ENCODE measurements around the gene NMBR. TPM values are rescaled to one million over a fixed set of nuclear protein-coding genes. Genes with fewer than 3 reads are reported as not detected.

Gene NMBR
- total RNA-seq, 4 donors from 2014 or later, result 0.41 TPM; not detected in 3

- Histone ChIP-seq H3K27ac (no peak overlapping the region), H3K27me3 (no peaks in the 10 kb centered on the region), H3K9me3 (no peaks in the 10 kb centered on the region), H3K4me3 (no peak overlapping the region), H3K4me1 (no peaks in the 10 kb centered on the region), H3K36me3 (no peaks in the 10 kb centered on the region)
- DNase-seq, result no peak
- no peak for TF ChIP-seq CTCF (IDR thresholded peaks at IDR 0.05)
- TF ChIP-seq POLR2A (IDR thresholded peaks at IDR 0.05), result no peak
- intact Hi-C loops (cut with DNase I; ENCODE audit: low total_unique reads), result no loop called here
These were observed 58.7 kb downstream of the NMBR start for GRCh38 chr6:142087950-142088857.

GRCh38 chr6:142079130-142079529 is 67.8 kb downstream of the NMBR start:
- H3K9me3 ChIP-seq, result no peaks in the 10 kb centered on the region
- DNase-seq, result no peak
- no peak overlapping the region for H3K4me3 ChIP-seq
- no peak overlapping the region for H3K27ac ChIP-seq
- H3K36me3 ChIP-seq, result no peaks in the 10 kb centered on the region
- H3K27me3 ChIP-seq, result no peaks in the 10 kb centered on the region
- intact Hi-C loops (cut with DNase I; ENCODE audit: low total_unique reads), result no loop called here
- H3K4me1 ChIP-seq, result no peaks in the 10 kb centered on the region
- TF ChIP-seq POLR2A (IDR thresholded peaks at IDR 0.05) (no peak), CTCF (IDR thresholded peaks at IDR 0.05) (no peak)

- no peak for DNase-seq
These were observed 71.3 kb downstream of the NMBR start for GRCh38 chr6:142075516-142076101.

GRCh38 chr6:142074516-142074915 is 72.4 kb downstream of the NMBR start:
- no peak for DNase-seq
- Histone ChIP-seq H3K36me3 (no peaks in the 10 kb centered on the region), H3K27ac (no peak overlapping the region), H3K4me3 (no peak overlapping the region), H3K4me1 (no peaks in the 10 kb centered on the region), H3K27me3 (no peaks in the 10 kb centered on the region), H3K9me3 (no peaks in the 10 kb centered on the region)
- intact Hi-C loops (cut with DNase I; ENCODE audit: low total_unique reads), result no loop called here
- TF ChIP-seq CTCF (IDR thresholded peaks at IDR 0.05) (no peak), POLR2A (IDR thresholded peaks at IDR 0.05) (no peak)

More at GRCh38 chr6:142075516-142076101, 71.3 kb downstream of the NMBR start:
- Histone ChIP-seq H3K27me3 (no peaks in the 10 kb centered on the region), H3K4me3 (no peak overlapping the region), H3K27ac (no peak overlapping the region), H3K9me3 (no peaks in the 10 kb centered on the region), H3K4me1 (no peaks in the 10 kb centered on the region), H3K36me3 (no peaks in the 10 kb centered on the region)
- intact Hi-C loops (cut with DNase I; ENCODE audit: low total_unique reads), result no loop called here
- TF ChIP-seq CTCF (IDR thresholded peaks at IDR 0.05), result no peak
- TF ChIP-seq POLR2A (IDR thresholded peaks at IDR 0.05), result no peak

GRCh38 chr6:142071981-142072380 is 74.9 kb downstream of the NMBR start:
- no peaks in the 10 kb centered on the region for H3K27me3 ChIP-seq
- intact Hi-C loops (cut with DNase I; ENCODE audit: low total_unique reads), result no loop called here
- no peak overlapping the region for H3K4me3 ChIP-seq
- H3K4me1 ChIP-seq, result no peaks in the 10 kb centered on the region
- no peak for TF ChIP-seq POLR2A (IDR thresholded peaks at IDR 0.05)
- no peak for TF ChIP-seq CTCF (IDR thresholded peaks at IDR 0.05)
- no peak for DNase-seq
- no peaks in the 10 kb centered on the region for H3K36me3 ChIP-seq
- no peak overlapping the region for H3K27ac ChIP-seq
- no peaks in the 10 kb centered on the region for H3K9me3 ChIP-seq

Data from uterus (tissue), 4 donors.